ENCODE data around the gene ISCA2.

Gene ISCA2

GRCh38 chr14:74463697-74464096 lies 29.9 kb upstream of the ISCA2 start:
- Histone ChIP-seq H3K23ac (ENCODE audit: low read length) (peak overlapping the region; percentile 47), H3K9ac (ENCODE audit: low read length) (no peak overlapping the region), H3K9me3 (ENCODE audit: insufficient read depth, low read depth, low read length) (no peaks in the 10 kb centered on the region), H3K18ac (ENCODE audit: low read length) (no peak overlapping the region), H3K79me1 (ENCODE audit: low read length) (no peaks in the 10 kb centered on the region), H4K91ac (ENCODE audit: low read depth, low read length) (no peak overlapping the region), H3K27ac (ENCODE audit: low read depth, low read length) (no peak overlapping the region), H4K12ac (ENCODE audit: low read depth, low read length) (no peak overlapping the region), H2AK5ac (ENCODE audit: low read length) (no peak overlapping the region), H2BK5ac (ENCODE audit: low read depth, low read length, poor library complexity) (no peak overlapping the region), H2BK12ac (ENCODE audit: low read length) (no peak overlapping the region), H2AFZ (ENCODE audit: insufficient read depth, low read length, poor library complexity) (no peak overlapping the region), H3K79me2 (ENCODE audit: control insufficient read depth, insufficient read depth, low read length, poor library complexity) (no peaks in the 10 kb centered on the region), H4K8ac (ENCODE audit: low read depth, low read length) (no peak overlapping the region), H3K4me3 (ENCODE audit: low read depth, low read length) (no peak overlapping the region), H3K4me2 (ENCODE audit: low read length) (no peak overlapping the region), H3K14ac (ENCODE audit: low read length) (no peak overlapping the region), H3K4ac (ENCODE audit: low read depth, low read length) (no peak overlapping the region), H3K4me1 (ENCODE audit: control insufficient read depth in 1 of 2, insufficient read depth in 2 of 2, low read length in 2 of 2) (no peaks in the 10 kb centered on the region), H3K36me3 (ENCODE audit: control insufficient read depth in 1 of 2, insufficient read depth in 2 of 2, low read length in 2 of 2) (no peaks in the 10 kb centered on the region), H3K27me3 (ENCODE audit: insufficient read depth, low read length) (no peaks in the 10 kb centered on the region), H2BK120ac (ENCODE audit: insufficient read depth, low read length, poor library complexity) (no peak overlapping the region)
- no CpG with 5 or more reads among the region's 5 CpGs for WGBS (ENCODE audit: extremely low coverage, insufficient coverage, insufficient read length)
- DNase-seq = no peak

- Histone ChIP-seq H2AFZ (ENCODE audit: insufficient read depth, low read length, poor library complexity) (no peak overlapping the region), H3K27me3 (ENCODE audit: insufficient read depth, low read length) (no peaks in the 10 kb centered on the region), H4K91ac (ENCODE audit: low read depth, low read length) (no peak overlapping the region), H2AK5ac (ENCODE audit: low read length) (no peak overlapping the region), H3K4me3 (ENCODE audit: low read depth, low read length) (no peak overlapping the region), H3K79me1 (ENCODE audit: low read length) (no peaks in the 10 kb centered on the region), H3K14ac (ENCODE audit: low read length) (no peak overlapping the region), H3K4ac (ENCODE audit: low read depth, low read length) (no peak overlapping the region), H4K12ac (ENCODE audit: low read depth, low read length) (no peak overlapping the region), H3K36me3 (ENCODE audit: control insufficient read depth in 1 of 2, insufficient read depth in 2 of 2, low read length in 2 of 2) (peaks cover 0 to 2% of the 10 kb centered on the region in 2 experiments), H3K9me3 (ENCODE audit: insufficient read depth, low read depth, low read length) (no peaks in the 10 kb centered on the region), H3K4me2 (ENCODE audit: low read length) (no peak overlapping the region), H3K27ac (ENCODE audit: low read depth, low read length) (no peak overlapping the region), H3K79me2 (ENCODE audit: control insufficient read depth, insufficient read depth, low read length, poor library complexity) (no peaks in the 10 kb centered on the region), H3K18ac (ENCODE audit: low read length) (no peak overlapping the region), H2BK5ac (ENCODE audit: low read depth, low read length, poor library complexity) (no peak overlapping the region), H3K23ac (ENCODE audit: low read length) (no peak overlapping the region), H2BK120ac (ENCODE audit: insufficient read depth, low read length, poor library complexity) (no peak overlapping the region), H3K4me1 (ENCODE audit: control insufficient read depth in 1 of 2, insufficient read depth in 2 of 2, low read length in 2 of 2) (no peaks in the 10 kb centered on the region), H4K8ac (ENCODE audit: low read depth, low read length) (no peak overlapping the region), H3K9ac (ENCODE audit: low read length) (no peak overlapping the region), H2BK12ac (ENCODE audit: low read length) (no peak overlapping the region)
- no peak for DNase-seq
- no CpG with 5 or more reads among the region's 3 CpGs for WGBS (ENCODE audit: extremely low coverage, insufficient coverage, insufficient read length)
Observed at GRCh38 chr14:74464785-74465184, 28.8 kb upstream of the ISCA2 start.

- H4K8ac ChIP-seq (ENCODE audit: low read depth, low read length) = no peak overlapping the region
- H3K36me3 ChIP-seq (ENCODE audit: control insufficient read depth in 1 of 2, insufficient read depth in 2 of 2, low read length in 2 of 2) = peaks cover 0 to 2% of the 10 kb centered on the region in 2 experiments
- no peak overlapping the region for H3K9ac ChIP-seq (ENCODE audit: low read length)
- no peak overlapping the region for H3K4ac ChIP-seq (ENCODE audit: low read depth, low read length)
- no peak overlapping the region for H2AFZ ChIP-seq (ENCODE audit: insufficient read depth, low read length, poor library complexity)
- H3K79me1 ChIP-seq (ENCODE audit: low read length) = no peaks in the 10 kb centered on the region
- no peak overlapping the region for H2BK5ac ChIP-seq (ENCODE audit: low read depth, low read length, poor library complexity)
- no peaks in the 10 kb centered on the region for H3K79me2 ChIP-seq (ENCODE audit: control insufficient read depth, insufficient read depth, low read length, poor library complexity)
- no peak overlapping the region for H2BK12ac ChIP-seq (ENCODE audit: low read length)
- no peak overlapping the region for H3K14ac ChIP-seq (ENCODE audit: low read length)
- no CpG with 5 or more reads among the region's 2 CpGs for WGBS (ENCODE audit: extremely low coverage, insufficient coverage, insufficient read length)
- no peak overlapping the region for H3K23ac ChIP-seq (ENCODE audit: low read length)
- no peak overlapping the region for H2AK5ac ChIP-seq (ENCODE audit: low read length)
- no peak overlapping the region for H4K12ac ChIP-seq (ENCODE audit: low read depth, low read length)
- no peaks in the 10 kb centered on the region for H3K4me1 ChIP-seq (ENCODE audit: control insufficient read depth in 1 of 2, insufficient read depth in 2 of 2, low read length in 2 of 2)
- no peak overlapping the region for H3K18ac ChIP-seq (ENCODE audit: low read length)
- no peak overlapping the region for H3K27ac ChIP-seq (ENCODE audit: low read depth, low read length)
- no peak for DNase-seq
- no peak overlapping the region for H3K4me3 ChIP-seq (ENCODE audit: low read depth, low read length)
- no peak overlapping the region for H4K91ac ChIP-seq (ENCODE audit: low read depth, low read length)
- H3K4me2 ChIP-seq (ENCODE audit: low read length) = no peak overlapping the region
- H3K27me3 ChIP-seq (ENCODE audit: insufficient read depth, low read length) = no peaks in the 10 kb centered on the region
- H2BK120ac ChIP-seq (ENCODE audit: insufficient read depth, low read length, poor library complexity) = no peak overlapping the region
- H3K9me3 ChIP-seq (ENCODE audit: insufficient read depth, low read depth, low read length) = no peaks in the 10 kb centered on the region
Observed at GRCh38 chr14:74465335-74465734, 28.2 kb upstream of the ISCA2 start.

- no peak overlapping the region for H2AFZ ChIP-seq (ENCODE audit: insufficient read depth, low read length, poor library complexity)
- H2BK5ac ChIP-seq (ENCODE audit: low read depth, low read length, poor library complexity) = no peak overlapping the region
- peaks cover 3 to 13% of the 10 kb centered on the region in 2 experiments for H3K36me3 ChIP-seq (ENCODE audit: control insufficient read depth in 1 of 2, insufficient read depth in 2 of 2, low read length in 2 of 2)
- H4K91ac ChIP-seq (ENCODE audit: low read depth, low read length) = no peak overlapping the region
- H4K8ac ChIP-seq (ENCODE audit: low read depth, low read length) = no peak overlapping the region
- no peak overlapping the region for H3K27ac ChIP-seq (ENCODE audit: low read depth, low read length)
- no peaks in the 10 kb centered on the region for H3K27me3 ChIP-seq (ENCODE audit: insufficient read depth, low read length)
- DNase-seq = no peak
- H3K14ac ChIP-seq (ENCODE audit: low read length) = no peak overlapping the region
- no peak overlapping the region for H2AK5ac ChIP-seq (ENCODE audit: low read length)
- H4K12ac ChIP-seq (ENCODE audit: low read depth, low read length) = no peak overlapping the region
- H3K79me2 ChIP-seq (ENCODE audit: control insufficient read depth, insufficient read depth, low read length, poor library complexity) = no peaks in the 10 kb centered on the region
- no peak overlapping the region for H2BK12ac ChIP-seq (ENCODE audit: low read length)
- no peaks in the 10 kb centered on the region for H3K79me1 ChIP-seq (ENCODE audit: low read length)
- no peak overlapping the region for H3K4ac ChIP-seq (ENCODE audit: low read depth, low read length)
- H2BK120ac ChIP-seq (ENCODE audit: insufficient read depth, low read length, poor library complexity) = no peak overlapping the region
- H3K9ac ChIP-seq (ENCODE audit: low read length) = no peak overlapping the region
- no peak overlapping the region for H3K18ac ChIP-seq (ENCODE audit: low read length)
- H3K4me3 ChIP-seq (ENCODE audit: low read depth, low read length) = no peak overlapping the region
- no peak overlapping the region for H3K4me2 ChIP-seq (ENCODE audit: low read length)
- no peaks in the 10 kb centered on the region for H3K4me1 ChIP-seq (ENCODE audit: control insufficient read depth in 1 of 2, insufficient read depth in 2 of 2, low read length in 2 of 2)
- H3K23ac ChIP-seq (ENCODE audit: low read length) = no peak overlapping the region
- WGBS (ENCODE audit: extremely low coverage, insufficient coverage, insufficient read length) = no CpG with 5 or more reads among the region's 3 CpGs
- no peaks in the 10 kb centered on the region for H3K9me3 ChIP-seq (ENCODE audit: insufficient read depth, low read depth, low read length)
Observed at GRCh38 chr14:74468513-74468912, 25.1 kb upstream of the ISCA2 start.
